Natural killer cell (primary cell): ENCODE data around the gene ZNF750. TPM values are rescaled to one million over a fixed set of nuclear protein-coding genes. Genes with fewer than 3 reads are reported as not detected.

Experiments
- ATAC-seq, 3 donors: fragments of 150-1000 bp in 2 of 3; fragments of 200-7000 bp in 1 of 3; cut with Tn5 transposase; 1 replicate in 1 of 3; 2 replicates in 2 of 3; pipeline ENCODE4 v1.10.0; 2021; ENCODE audit warnings: mild to moderate bottlenecking in 2 of 3, moderate library complexity in 2 of 3
- DNase-seq, 2 donors: peaks; one replicate each; pipeline versions ENCODE4 v3.0.0 to v3.0.0-alpha.2; 2013 to 2021; ENCODE audit warnings: mixed read lengths in 1 of 2
- H3K27ac ChIP-seq: one replicate; pipeline ENCODE4 v1.5.1; 2013; ENCODE audit warnings: mild to moderate bottlenecking, low read length
- H3K27me3 ChIP-seq: one replicate; pipeline ENCODE4 v1.6.1; 2013; ENCODE audit warnings: low read length; ENCODE audit not compliant: control insufficient read depth, insufficient read depth
- H3K36me3 ChIP-seq: one replicate; pipeline ENCODE4 v1.6.1; 2013; ENCODE audit warnings: low read length; ENCODE audit not compliant: control insufficient read depth, insufficient read depth
- H3K4me1 ChIP-seq: one replicate; pipeline ENCODE4 v1.6.1; 2013; ENCODE audit warnings: low read length; ENCODE audit not compliant: control insufficient read depth, insufficient read depth
- H3K4me3 ChIP-seq: one replicate; pipeline ENCODE4 v1.5.1; 2013; ENCODE audit warnings: low read length
- H3K9me3 ChIP-seq: one replicate; pipeline ENCODE4 v1.6.1; 2013; ENCODE audit warnings: low read length; ENCODE audit not compliant: control insufficient read depth, insufficient read depth
- H3K27ac Mint-ChIP-seq, 2 donors: one replicate each; pipeline ENCODE4 v1.8.0; 2022; ENCODE audit warnings: mild to moderate bottlenecking in 2 of 2, mixed read lengths in 2 of 2, moderate library complexity in 1 of 2
- H3K27me3 Mint-ChIP-seq, 2 donors: one replicate each; pipeline ENCODE4 v1.8.0; 2022; ENCODE audit warnings: low read depth in 2 of 2, mixed read lengths in 2 of 2
- H3K36me3 Mint-ChIP-seq: one replicate; pipeline ENCODE4 v1.8.0; 2022; ENCODE audit warnings: mixed read lengths
- H3K4me1 Mint-ChIP-seq, 2 donors: one replicate each; pipeline ENCODE4 v1.8.0; 2022; ENCODE audit warnings: mixed read lengths in 2 of 2
- H3K4me3 Mint-ChIP-seq: one replicate; pipeline ENCODE4 v1.8.0; 2022; ENCODE audit warnings: mild to moderate bottlenecking, moderate library complexity, mixed read lengths
- H3K9me3 Mint-ChIP-seq, 2 donors: one replicate each; pipeline ENCODE4 v1.8.0; 2022; ENCODE audit warnings: mixed read lengths in 2 of 2
- WGBS: methylation state at CpG from one replicate; pipeline ENCODE4 v1.1.7; 2013; ENCODE audit warnings: missing lambda C conversion rate; ENCODE audit not compliant: insufficient coverage; 5-methylcytosine and 5-hydroxymethylcytosine counted together
- intact Hi-C: fragments of 100-400 bp; cut with micrococcal nuclease; formaldehyde crosslinking; loops from one replicate; pipeline ENCODE4 v1.14.2; 2022
- total RNA-seq, 4 donors: library from RNA; stranded (reverse); fragments of 120-200 nt in 1 of 4; gene quantifications; one replicate each; pipeline versions ENCODE4 v1.2.3 to v1.2.4, GENCODE V29; 2013 to 2022
- TF ChIP-seq, protein P1 (sequence below): fragments of 200-600 bp; IDR thresholded peaks from one replicate; pipeline ENCODE4 v1.8.0; 2022; ENCODE audit warnings: antibody characterized with exemption

The ZNF750 gene
- total RNA-seq, 3 donors from 2014 or later (not counting 1 experiment from before 2014, with no cell fraction given), result not detected

GRCh38 chr17:82815790-82816305 lies 24.0 kb downstream of the ZNF750 start:
- Histone ChIP-seq H3K27ac (no peak overlapping the region), H3K4me3 (no peak overlapping the region), H3K4me1 (no peaks in the 10 kb centered on the region), H3K9me3 (no peaks in the 10 kb centered on the region), H3K27me3 (no peaks in the 10 kb centered on the region), H3K36me3 (peaks cover 6% of the 10 kb centered on the region)
- H3K27ac Mint-ChIP-seq, result no peak overlapping the region
- no peaks in the 10 kb centered on the region for H3K27me3 Mint-ChIP-seq
- 91% methylated on average over 12 of the region's 13 CpGs for WGBS
- H3K4me1 Mint-ChIP-seq, result peaks cover 0 to 13% of the 10 kb centered on the region in 2 donors
- peaks cover 0 to 2% of the 10 kb centered on the region in 2 donors for H3K9me3 Mint-ChIP-seq
- TF ChIP-seq, protein P1, sequence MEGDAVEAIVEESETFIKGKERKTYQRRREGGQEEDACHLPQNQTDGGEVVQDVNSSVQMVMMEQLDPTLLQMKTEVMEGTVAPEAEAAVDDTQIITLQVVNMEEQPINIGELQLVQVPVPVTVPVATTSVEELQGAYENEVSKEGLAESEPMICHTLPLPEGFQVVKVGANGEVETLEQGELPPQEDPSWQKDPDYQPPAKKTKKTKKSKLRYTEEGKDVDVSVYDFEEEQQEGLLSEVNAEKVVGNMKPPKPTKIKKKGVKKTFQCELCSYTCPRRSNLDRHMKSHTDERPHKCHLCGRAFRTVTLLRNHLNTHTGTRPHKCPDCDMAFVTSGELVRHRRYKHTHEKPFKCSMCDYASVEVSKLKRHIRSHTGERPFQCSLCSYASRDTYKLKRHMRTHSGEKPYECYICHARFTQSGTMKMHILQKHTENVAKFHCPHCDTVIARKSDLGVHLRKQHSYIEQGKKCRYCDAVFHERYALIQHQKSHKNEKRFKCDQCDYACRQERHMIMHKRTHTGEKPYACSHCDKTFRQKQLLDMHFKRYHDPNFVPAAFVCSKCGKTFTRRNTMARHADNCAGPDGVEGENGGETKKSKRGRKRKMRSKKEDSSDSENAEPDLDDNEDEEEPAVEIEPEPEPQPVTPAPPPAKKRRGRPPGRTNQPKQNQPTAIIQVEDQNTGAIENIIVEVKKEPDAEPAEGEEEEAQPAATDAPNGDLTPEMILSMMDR, result no peak
- no peak for DNase-seq
- ATAC-seq, result no peak
- H3K36me3 Mint-ChIP-seq, result peaks cover 8% of the 10 kb centered on the region
- intact Hi-C loops, result no loop called here
- no peak overlapping the region for H3K4me3 Mint-ChIP-seq

GRCh38 chr17:82815354-82815753 lies 24.5 kb downstream of the ZNF750 start:
- H3K9me3 ChIP-seq, result no peaks in the 10 kb centered on the region
- no peak for ATAC-seq
- no peaks in the 10 kb centered on the region for H3K27me3 ChIP-seq
- TF ChIP-seq, protein P1, result no peak
- no peak for DNase-seq
- no peak overlapping the region for H3K27ac ChIP-seq
- Mint-ChIP-seq H3K9me3 (no peaks in the 10 kb centered on the region), H3K4me3 (no peak overlapping the region), H3K36me3 (peaks cover 4% of the 10 kb centered on the region), H3K27ac (peak overlapping the region in 1 of 2 donors; percentile 13), H3K27me3 (no peaks in the 10 kb centered on the region), H3K4me1 (peaks cover 0 to 10% of the 10 kb centered on the region in 2 donors)
- intact Hi-C loops, result no loop called here
- H3K36me3 ChIP-seq, result peaks cover 6% of the 10 kb centered on the region
- 86% methylated on average over 5 of the region's 5 CpGs for whole genome bisulfite sequencing
- H3K4me3 ChIP-seq, result no peak overlapping the region
- H3K4me1 ChIP-seq, result no peaks in the 10 kb centered on the region

DNA sequence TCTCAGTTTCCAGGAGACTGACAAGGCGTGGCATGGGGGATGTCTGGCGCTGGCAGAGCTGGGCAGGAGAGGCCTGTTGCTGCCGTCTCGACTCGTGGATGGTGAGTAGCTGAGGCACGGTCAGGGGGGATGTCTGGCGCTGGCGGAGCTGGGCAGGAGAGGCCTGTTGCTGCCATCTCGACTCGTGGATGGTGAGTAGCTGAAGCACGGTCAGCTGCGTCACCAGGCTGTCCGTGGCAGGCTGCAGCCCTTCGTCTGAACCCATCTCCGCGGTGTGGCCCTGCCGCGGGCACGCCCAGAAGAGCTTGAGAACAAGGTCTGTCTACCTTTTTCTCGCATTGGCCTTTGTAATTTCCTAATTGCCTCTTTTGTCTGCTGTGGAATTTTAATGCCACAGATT lies 25.0 kb downstream of the ZNF750 start:
- intact Hi-C loops, result no loop called here
- Histone ChIP-seq H3K4me3 (no peak overlapping the region), H3K4me1 (no peaks in the 10 kb centered on the region), H3K9me3 (no peaks in the 10 kb centered on the region), H3K27me3 (no peaks in the 10 kb centered on the region), H3K36me3 (peaks cover 8% of the 10 kb centered on the region), H3K27ac (no peak overlapping the region)
- TF ChIP-seq, protein P1, result no peak
- no peaks in the 10 kb centered on the region for H3K27me3 Mint-ChIP-seq
- H3K36me3 Mint-ChIP-seq, result no peaks in the 10 kb centered on the region
- H3K9me3 Mint-ChIP-seq, result no peaks in the 10 kb centered on the region
- H3K4me3 Mint-ChIP-seq, result no peak overlapping the region
- 96% methylated on average over 20 of the region's 20 CpGs for WGBS
- peak overlapping the region in 1 of 2 donors; percentile 13 for H3K27ac Mint-ChIP-seq
- H3K4me1 Mint-ChIP-seq, result peaks cover 0 to 9% of the 10 kb centered on the region in 2 donors
- no peak for ATAC-seq
- DNase-seq, result no peak
